Trophoblast cell (in vitro differentiated cells and primary cell): ENCODE data around the gene FAM13A.

Source experiments
- DNase-seq, 2 donors: peaks; one replicate each; pipeline ENCODE4 v3.0.0-alpha.2; 2016
- H2AFZ ChIP-seq: 2 replicates; pipeline ENCODE4 v1.6.1; 2013; ENCODE audit warnings: low read length, moderate library complexity, mild to moderate bottlenecking; ENCODE audit not compliant: insufficient read depth, poor library complexity
- H2AK5ac ChIP-seq: 2 replicates; pipeline ENCODE4 v1.6.1; 2013; ENCODE audit warnings: mild to moderate bottlenecking, low read length
- H2BK120ac ChIP-seq: 2 replicates; pipeline ENCODE4 v1.6.1; 2013; ENCODE audit warnings: low read length, mild to moderate bottlenecking, moderate library complexity; ENCODE audit not compliant: insufficient read depth, poor library complexity
- H2BK12ac ChIP-seq: 2 replicates; pipeline ENCODE4 v1.6.1; 2013; ENCODE audit warnings: mild to moderate bottlenecking, low read length, moderate library complexity
- H2BK5ac ChIP-seq: 2 replicates; pipeline ENCODE4 v1.6.1; 2013; ENCODE audit warnings: low read length, low read depth, moderate library complexity, mild to moderate bottlenecking; ENCODE audit not compliant: poor library complexity
- H3K14ac ChIP-seq: 2 replicates; pipeline ENCODE4 v1.6.1; 2013; ENCODE audit warnings: mild to moderate bottlenecking, low read length
- H3K18ac ChIP-seq: 2 replicates; pipeline ENCODE4 v1.6.1; 2013; ENCODE audit warnings: mild to moderate bottlenecking, low read length
- H3K23ac ChIP-seq: 2 replicates; pipeline ENCODE4 v1.6.1; 2013; ENCODE audit warnings: low read length
- H3K27ac ChIP-seq: 2 replicates; pipeline ENCODE4 v1.5.1; 2013; ENCODE audit warnings: low read depth, mild to moderate bottlenecking, inconsistent platforms, low read length, moderate library complexity
- H3K27me3 ChIP-seq: 2 replicates; pipeline ENCODE4 v1.6.1; 2013; ENCODE audit warnings: inconsistent platforms, mild to moderate bottlenecking, low read length, moderate library complexity; ENCODE audit not compliant: insufficient read depth
- H3K36me3 ChIP-seq, 2 experiments: 1 replicate in 1 of 2; 2 replicates in 1 of 2; pipeline ENCODE4 v1.6.1; 2013; ENCODE audit warnings: low read length in 2 of 2, mild to moderate bottlenecking in 2 of 2, moderate library complexity in 1 of 2; ENCODE audit not compliant: insufficient read depth in 2 of 2, control insufficient read depth in 1 of 2
- H3K4ac ChIP-seq: 2 replicates; pipeline ENCODE4 v1.6.1; 2013; ENCODE audit warnings: low read depth, mild to moderate bottlenecking, low read length, moderate library complexity
- H3K4me1 ChIP-seq, 2 experiments: 1 replicate in 1 of 2; 2 replicates in 1 of 2; pipeline ENCODE4 v1.6.1; 2013; ENCODE audit warnings: low read length in 2 of 2, mild to moderate bottlenecking in 2 of 2, moderate library complexity in 1 of 2; ENCODE audit not compliant: insufficient read depth in 2 of 2, control insufficient read depth in 1 of 2
- H3K4me2 ChIP-seq: 2 replicates; pipeline ENCODE4 v1.6.1; 2013; ENCODE audit warnings: inconsistent platforms, mild to moderate bottlenecking, low read length, moderate library complexity
- H3K4me3 ChIP-seq: 2 replicates; pipeline ENCODE4 v1.5.1; 2013; ENCODE audit warnings: mild to moderate bottlenecking, low read depth, low read length, inconsistent platforms
- H3K79me1 ChIP-seq: one replicate; pipeline ENCODE4 v1.6.1; 2013; ENCODE audit warnings: low read length
- H3K79me2 ChIP-seq: 2 replicates; pipeline ENCODE4 v1.6.1; 2013; ENCODE audit warnings: low read length, mild to moderate bottlenecking; ENCODE audit not compliant: control insufficient read depth, insufficient read depth, poor library complexity
- H3K9ac ChIP-seq: 2 replicates; pipeline ENCODE4 v1.6.1; 2013; ENCODE audit warnings: mild to moderate bottlenecking, low read length
- H3K9me3 ChIP-seq: 2 replicates; pipeline ENCODE4 v1.6.1; 2013; ENCODE audit warnings: low read depth, mild to moderate bottlenecking, control low read depth, inconsistent platforms, low read length; ENCODE audit not compliant: insufficient read depth
- H4K12ac ChIP-seq: 2 replicates; pipeline ENCODE4 v1.6.1; 2013; ENCODE audit warnings: low read depth, mild to moderate bottlenecking, low read length, moderate library complexity
- H4K8ac ChIP-seq: 2 replicates; pipeline ENCODE4 v1.6.1; 2013; ENCODE audit warnings: low read depth, mild to moderate bottlenecking, low read length, moderate library complexity
- H4K91ac ChIP-seq: one replicate; pipeline ENCODE4 v1.6.1; 2013; ENCODE audit warnings: low read depth, mild to moderate bottlenecking, low read length, moderate library complexity
- WGBS: extraction: QIAGEN DNeasy Blood & Tissue Kit; methylation state at CpG from one replicate; pipeline ENCODE4 v1.1.7; 2013; ENCODE audit warnings: missing lambda C conversion rate; ENCODE audit not compliant: insufficient read length, insufficient coverage; ENCODE audit errors: extremely low coverage; 5-methylcytosine and 5-hydroxymethylcytosine counted together

The FAM13A gene

DNA sequence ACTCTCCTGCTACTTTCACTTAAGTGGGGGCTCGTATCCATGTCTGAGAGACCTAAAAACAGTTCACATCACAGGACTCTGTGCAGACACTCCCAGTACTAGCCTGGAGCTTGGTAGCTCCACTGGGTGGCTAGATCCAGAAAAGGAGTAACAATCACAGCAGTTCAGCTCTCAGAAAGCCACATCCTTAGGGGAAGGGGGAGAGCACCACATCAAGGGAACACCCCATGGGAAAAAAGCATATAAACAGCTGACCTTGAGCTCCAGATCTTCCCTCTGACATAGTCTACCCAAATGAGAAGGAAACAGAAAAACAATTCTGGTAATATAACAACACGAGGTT is 175.8 kb downstream of the FAM13A start:
- Histone ChIP-seq H3K18ac (no peak overlapping the region), H2AK5ac (no peak overlapping the region), H4K91ac (no peak overlapping the region), H3K9me3 (no peaks in the 10 kb centered on the region), H3K4me1 (peaks cover 0 to 3% of the 10 kb centered on the region in 2 experiments), H3K36me3 (no peaks in the 10 kb centered on the region), H4K8ac (no peak overlapping the region), H3K14ac (no peak overlapping the region), H3K9ac (no peak overlapping the region), H3K27ac (no peak overlapping the region), H3K79me1 (no peaks in the 10 kb centered on the region), H2BK12ac (no peak overlapping the region), H4K12ac (no peak overlapping the region), H2AFZ (no peak overlapping the region), H3K4me2 (no peak overlapping the region), H3K27me3 (no peaks in the 10 kb centered on the region), H2BK5ac (no peak overlapping the region), H3K4me3 (no peak overlapping the region), H2BK120ac (no peak overlapping the region), H3K23ac (no peak overlapping the region), H3K79me2 (no peaks in the 10 kb centered on the region), H3K4ac (no peak overlapping the region)
- WGBS: no CpG with 5 or more reads among the region's 2 CpGs
- no peak for DNase-seq

DNA sequence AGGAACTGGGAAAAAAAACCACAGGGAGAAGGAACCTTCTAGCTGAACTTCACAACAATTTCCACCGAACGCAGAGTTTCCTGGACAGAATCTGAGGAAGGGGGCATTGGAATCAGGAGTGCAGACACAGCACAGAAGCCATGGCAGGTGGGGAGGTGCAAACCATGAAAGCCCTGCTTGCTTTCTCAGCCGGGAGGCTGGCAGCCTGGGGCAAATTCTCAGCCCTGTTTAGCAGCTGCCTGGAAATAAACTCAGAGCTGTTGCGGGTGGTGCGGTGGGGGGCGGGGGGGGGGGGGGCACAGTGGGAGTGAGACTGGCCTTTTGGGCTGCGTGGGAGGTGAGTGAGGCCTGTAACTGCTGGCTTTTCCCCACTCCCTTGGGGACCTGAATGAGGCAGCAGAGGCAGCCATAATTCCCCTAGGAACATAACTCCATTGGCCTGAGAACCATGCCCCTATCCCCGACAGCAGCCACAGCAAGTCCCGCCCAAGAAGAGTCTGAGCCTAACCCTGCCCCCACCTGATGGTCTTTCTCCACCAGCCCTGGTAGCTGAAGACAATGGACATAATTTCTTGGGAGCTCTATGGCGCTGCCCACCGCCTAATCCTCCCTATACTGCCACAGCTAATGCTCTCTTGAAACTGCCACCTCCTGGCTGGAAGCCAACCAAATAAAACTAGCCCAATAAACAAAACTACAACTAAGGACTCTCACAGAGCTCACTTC is 176.3 kb downstream of the FAM13A start:
- Histone ChIP-seq H2BK12ac (no peak overlapping the region), H3K14ac (no peak overlapping the region), H2AFZ (no peak overlapping the region), H3K36me3 (no peaks in the 10 kb centered on the region), H3K4me3 (no peak overlapping the region), H3K4me1 (peaks cover 0 to 3% of the 10 kb centered on the region in 2 experiments), H2BK120ac (no peak overlapping the region), H3K18ac (no peak overlapping the region), H3K27ac (no peak overlapping the region), H2BK5ac (no peak overlapping the region), H2AK5ac (no peak overlapping the region), H3K23ac (no peak overlapping the region), H4K8ac (no peak overlapping the region), H4K12ac (no peak overlapping the region), H3K9me3 (no peaks in the 10 kb centered on the region), H3K9ac (no peak overlapping the region), H4K91ac (no peak overlapping the region), H3K79me2 (no peaks in the 10 kb centered on the region), H3K79me1 (no peaks in the 10 kb centered on the region), H3K4me2 (no peak overlapping the region), H3K4ac (no peak overlapping the region), H3K27me3 (no peaks in the 10 kb centered on the region)
- WGBS: no CpG with 5 or more reads among the region's 11 CpGs
- DNase-seq: peak; percentile 40 to 69

DNA sequence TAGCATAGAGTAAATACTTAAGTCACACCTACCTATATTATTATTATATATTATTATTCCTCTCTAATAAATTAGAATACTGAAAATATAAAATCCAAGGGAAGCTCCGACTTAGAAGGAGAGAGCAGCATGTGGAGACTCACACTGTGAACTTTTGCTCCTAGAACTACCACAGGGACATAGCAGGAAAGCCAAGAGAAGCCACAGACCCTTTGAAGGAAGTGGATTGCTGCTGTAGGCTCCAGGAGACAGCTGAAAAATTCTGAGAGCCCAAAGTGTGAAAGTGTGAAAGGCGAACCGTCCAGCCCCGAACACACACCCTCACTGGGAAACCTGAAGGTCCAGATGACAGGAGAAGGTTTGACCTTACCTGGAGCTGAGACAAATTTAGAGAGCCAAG is 177.0 kb downstream of the FAM13A start:
- Histone ChIP-seq H3K9ac (no peak overlapping the region), H3K4me1 (peaks cover 0 to 3% of the 10 kb centered on the region in 2 experiments)

DNA sequence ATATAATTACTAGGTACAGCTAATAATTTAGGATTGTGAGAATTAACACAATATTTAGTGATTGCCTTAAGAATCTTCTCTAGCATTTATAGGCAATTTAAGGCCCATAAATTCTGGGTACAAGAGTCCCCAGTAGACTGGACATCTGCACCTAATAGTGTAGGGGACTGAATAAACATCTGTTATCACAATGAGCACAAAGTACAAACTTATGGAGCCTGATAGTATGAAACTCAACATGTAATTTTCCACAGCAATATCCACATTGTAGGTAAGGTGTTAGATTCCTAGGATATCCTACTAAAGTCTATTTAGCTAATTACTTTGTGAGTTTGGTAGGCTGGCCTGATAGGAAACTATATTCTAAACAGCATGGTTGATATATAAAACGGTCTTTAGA is 178.3 kb downstream of the FAM13A start:
- no peaks in the 10 kb centered on the region for H3K27me3 ChIP-seq
- no peak overlapping the region for H2BK12ac ChIP-seq
- H3K9ac ChIP-seq: no peak overlapping the region
- no peaks in the 10 kb centered on the region for H3K79me2 ChIP-seq
- H3K4me1 ChIP-seq: peaks cover 0 to 3% of the 10 kb centered on the region in 2 experiments
- no peak overlapping the region for H3K4me2 ChIP-seq
- no peak overlapping the region for H2AK5ac ChIP-seq
- H2AFZ ChIP-seq: no peak overlapping the region
- WGBS: no CpG with 5 or more reads among the region's 1 CpG
- H3K79me1 ChIP-seq: no peaks in the 10 kb centered on the region
- H3K23ac ChIP-seq: no peak overlapping the region
- no peak overlapping the region for H3K4me3 ChIP-seq
- H2BK5ac ChIP-seq: no peak overlapping the region
- H3K4ac ChIP-seq: no peak overlapping the region
- H3K36me3 ChIP-seq: no peaks in the 10 kb centered on the region
- H4K8ac ChIP-seq: no peak overlapping the region
- H4K12ac ChIP-seq: no peak overlapping the region
- no peak overlapping the region for H3K27ac ChIP-seq
- no peak for DNase-seq
- no peak overlapping the region for H3K14ac ChIP-seq
- no peak overlapping the region for H2BK120ac ChIP-seq
- H3K18ac ChIP-seq: no peak overlapping the region
- no peaks in the 10 kb centered on the region for H3K9me3 ChIP-seq
- no peak overlapping the region for H4K91ac ChIP-seq

More for the DNA sequence above, 177.0 kb downstream of the FAM13A start:
- Histone ChIP-seq H4K91ac (no peak overlapping the region), H4K8ac (no peak overlapping the region), H3K79me2 (no peaks in the 10 kb centered on the region), H3K9me3 (no peaks in the 10 kb centered on the region), H3K4ac (no peak overlapping the region), H3K23ac (no peak overlapping the region), H4K12ac (no peak overlapping the region), H3K4me3 (no peak overlapping the region), H3K4me2 (no peak overlapping the region), H2BK120ac (no peak overlapping the region), H3K27me3 (no peaks in the 10 kb centered on the region), H3K36me3 (no peaks in the 10 kb centered on the region), H3K14ac (no peak overlapping the region), H3K79me1 (no peaks in the 10 kb centered on the region), H2AK5ac (no peak overlapping the region), H3K27ac (no peak overlapping the region), H2AFZ (no peak overlapping the region), H2BK12ac (no peak overlapping the region), H3K18ac (no peak overlapping the region), H2BK5ac (no peak overlapping the region)
- no CpG with 5 or more reads among the region's 4 CpGs for WGBS
- DNase-seq: no peak
